ENCODE measurements around the gene ODF4.

DNA sequence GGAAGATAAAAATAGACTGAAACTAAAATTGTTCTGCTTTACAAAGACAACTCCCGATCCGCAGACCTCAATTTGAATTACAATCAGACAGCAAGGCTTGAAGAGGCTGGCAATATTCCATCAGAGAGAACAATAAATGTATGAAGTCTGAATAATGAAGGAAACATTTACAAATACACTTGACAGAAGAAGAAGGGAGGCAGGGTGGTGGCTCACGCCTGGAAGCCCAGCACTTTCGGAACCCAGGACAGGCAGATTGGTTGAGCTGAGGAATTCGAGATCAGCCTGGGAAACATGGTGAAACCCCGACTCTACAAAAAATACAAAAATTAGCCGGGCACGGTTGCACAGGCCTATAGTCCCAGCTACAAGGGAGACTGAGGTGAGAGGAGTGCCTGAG is 14.6 kb downstream of the ODF4 start:
- TF ChIP-seq, protein P1, sequence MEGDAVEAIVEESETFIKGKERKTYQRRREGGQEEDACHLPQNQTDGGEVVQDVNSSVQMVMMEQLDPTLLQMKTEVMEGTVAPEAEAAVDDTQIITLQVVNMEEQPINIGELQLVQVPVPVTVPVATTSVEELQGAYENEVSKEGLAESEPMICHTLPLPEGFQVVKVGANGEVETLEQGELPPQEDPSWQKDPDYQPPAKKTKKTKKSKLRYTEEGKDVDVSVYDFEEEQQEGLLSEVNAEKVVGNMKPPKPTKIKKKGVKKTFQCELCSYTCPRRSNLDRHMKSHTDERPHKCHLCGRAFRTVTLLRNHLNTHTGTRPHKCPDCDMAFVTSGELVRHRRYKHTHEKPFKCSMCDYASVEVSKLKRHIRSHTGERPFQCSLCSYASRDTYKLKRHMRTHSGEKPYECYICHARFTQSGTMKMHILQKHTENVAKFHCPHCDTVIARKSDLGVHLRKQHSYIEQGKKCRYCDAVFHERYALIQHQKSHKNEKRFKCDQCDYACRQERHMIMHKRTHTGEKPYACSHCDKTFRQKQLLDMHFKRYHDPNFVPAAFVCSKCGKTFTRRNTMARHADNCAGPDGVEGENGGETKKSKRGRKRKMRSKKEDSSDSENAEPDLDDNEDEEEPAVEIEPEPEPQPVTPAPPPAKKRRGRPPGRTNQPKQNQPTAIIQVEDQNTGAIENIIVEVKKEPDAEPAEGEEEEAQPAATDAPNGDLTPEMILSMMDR (IDR thresholded peaks at IDR 0.05; ENCODE audit: borderline replicate concordance, extremely low read depth, low read length, poor library complexity, severe bottlenecking): no peak
- no peak for TF ChIP-seq EZH2 (IDR thresholded peaks at IDR 0.05; ENCODE audit: borderline replicate concordance, low read depth, low read length, severe bottlenecking)

Data from DND-41 (cell line).